Skin epidermis (tissue), 12 donors: ENCODE data around the gene MYO1G.
A peak's percentile ranks its signal among the peaks of the same experiment; 100 is the strongest.

Experiments used
- H3K27ac ChIP-seq, 21 experiments: fragments of 200-600 bp; sonication (generic) in 11 of 21; one replicate each; pipeline ENCODE4 v1.5.0; 2020; ENCODE audit warnings: mild to moderate bottlenecking in 3 of 21, inconsistent platforms in 2 of 21, moderate library complexity in 2 of 21
- H3K4me3 ChIP-seq, 7 experiments: fragments of 200-600 bp; sonication (generic) in 2 of 7; one replicate each; pipeline ENCODE4 v1.5.0; 2020; ENCODE audit warnings: inconsistent platforms in 2 of 7, mild to moderate bottlenecking in 2 of 7, moderate library complexity in 1 of 7

The MYO1G gene

DNA sequence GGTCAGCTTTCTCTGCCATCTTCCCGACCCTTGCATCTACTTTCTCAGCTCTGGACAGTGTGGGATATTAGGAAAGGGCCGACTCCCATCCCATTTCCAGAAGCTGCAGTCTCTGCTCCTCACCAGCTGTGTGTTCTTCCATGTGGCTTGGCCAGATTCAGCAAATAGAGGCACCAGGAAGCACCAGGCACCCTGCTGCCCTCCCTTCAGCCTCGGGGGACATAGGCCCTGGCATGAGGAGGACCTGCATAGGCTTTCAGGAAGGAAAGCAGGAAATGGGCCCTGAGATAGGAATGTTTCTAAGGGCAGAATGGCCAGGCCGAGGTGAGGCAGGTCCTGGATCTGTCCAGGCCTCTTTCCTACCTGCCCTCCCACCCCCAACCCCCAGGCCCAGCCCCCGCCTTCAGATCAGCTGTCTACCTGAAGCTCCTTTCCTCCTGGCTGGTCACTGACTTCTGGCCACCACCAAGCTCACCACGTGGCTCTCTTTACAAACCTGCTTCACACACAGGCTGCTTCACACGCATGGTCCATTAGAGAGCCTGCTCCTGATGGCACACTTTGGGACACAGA lies 66.0 kb downstream of the MYO1G start:
- peak overlapping the region in 12 of 21 experiments; percentile 6 to 79 (median 46) for H3K27ac ChIP-seq

More for the DNA sequence above, 66.0 kb downstream of the MYO1G start:
- H3K4me3 ChIP-seq, result no peak overlapping the region
